ENCODE data around the gene OPN5. TPM values are rescaled to one million over a fixed set of nuclear protein-coding genes. Genes with fewer than 3 reads are reported as not detected.

OPN5 gene
- polyA plus RNA-seq, 4 donors: 0.45 to 1.1 (median 0.69) TPM

DNA sequence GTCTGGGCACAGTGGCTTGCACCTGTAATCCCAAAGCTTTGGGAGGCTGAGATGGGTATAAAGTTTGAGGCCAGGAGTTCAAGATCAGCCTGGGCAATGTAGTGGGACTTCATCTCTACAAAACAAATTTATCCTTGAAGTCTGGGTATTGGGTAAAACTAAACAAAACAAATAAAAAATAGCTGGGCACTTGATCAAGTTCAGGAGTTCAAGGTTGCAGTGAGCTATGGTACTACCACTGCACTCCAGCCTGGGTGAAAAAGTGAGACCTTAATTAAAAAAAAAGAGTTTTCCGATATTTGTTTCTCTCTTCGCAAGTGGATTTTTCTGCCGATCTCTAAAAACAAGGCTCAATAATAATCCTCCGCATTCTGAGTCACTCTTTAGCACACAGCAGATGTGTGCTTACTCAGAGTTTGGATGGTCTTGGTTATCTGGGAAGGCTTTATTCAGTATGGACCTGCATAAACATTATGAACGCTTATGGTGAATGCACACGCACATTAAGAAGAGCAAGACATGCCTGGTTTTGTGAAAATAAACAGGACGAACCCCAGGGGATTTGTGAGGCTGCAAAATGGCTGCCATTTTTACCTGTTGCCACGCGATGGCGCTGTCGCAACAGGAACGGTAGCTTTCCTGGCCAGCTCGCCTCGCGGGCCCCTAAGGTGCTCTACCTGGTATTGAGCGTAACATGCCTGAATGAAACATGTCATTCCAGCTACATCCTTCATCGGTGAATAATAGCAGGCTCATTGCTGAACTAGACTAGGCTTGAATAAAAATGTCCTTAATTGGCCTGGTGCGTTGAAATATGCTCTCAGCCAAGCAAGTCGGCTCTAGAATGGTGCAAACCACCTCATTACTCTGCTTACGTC, 6.0 kb downstream of the OPN5 start:
- peak in 3 of 4 donors; percentile 24 to 45 (median 37) for DNase-seq (ENCODE audit: low read depth in 4 of 4, low spot score in 2 of 4)

DNA sequence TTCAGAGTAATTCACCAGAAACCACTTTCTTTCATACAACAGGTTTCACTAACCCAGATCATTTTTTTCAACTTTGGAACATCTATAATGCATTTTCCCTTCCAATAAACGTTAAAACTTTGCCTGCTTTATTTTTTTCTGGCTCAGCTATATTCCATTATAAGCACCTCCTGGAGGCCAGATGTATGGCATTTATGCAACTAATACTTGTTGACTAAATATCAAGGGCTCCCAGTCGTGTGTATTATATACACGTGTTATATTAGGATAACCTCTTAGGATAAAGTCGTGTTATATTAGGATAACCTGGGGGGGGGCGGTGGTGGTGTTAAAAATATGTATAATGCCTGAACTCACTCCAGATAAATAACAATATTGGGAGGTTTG, 6.7 kb downstream of the OPN5 start:
- DNase-seq (ENCODE audit: low read depth in 4 of 4, low spot score in 2 of 4): no peak

DNA sequence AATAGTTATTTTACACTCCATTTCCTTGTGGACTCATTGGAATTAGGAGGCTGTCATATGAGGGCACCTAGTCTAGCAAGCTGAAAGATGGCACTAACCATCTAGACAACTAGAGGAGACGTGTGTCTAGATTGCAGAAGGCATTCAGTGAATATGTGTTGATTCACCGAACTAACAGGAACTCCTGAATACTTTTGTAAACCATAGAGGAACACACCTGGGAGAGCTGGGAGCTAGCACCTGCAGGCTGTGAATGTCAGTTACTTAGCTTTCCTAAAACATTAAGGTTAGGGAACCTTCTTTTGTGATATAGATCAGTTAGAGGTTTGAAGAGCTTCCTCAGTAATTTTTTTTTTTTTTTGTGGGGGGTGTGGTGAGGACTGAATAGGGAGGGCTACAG, 7.7 kb downstream of the OPN5 start:
- no peak for DNase-seq (ENCODE audit: low read depth in 4 of 4, low spot score in 2 of 4)

DNA sequence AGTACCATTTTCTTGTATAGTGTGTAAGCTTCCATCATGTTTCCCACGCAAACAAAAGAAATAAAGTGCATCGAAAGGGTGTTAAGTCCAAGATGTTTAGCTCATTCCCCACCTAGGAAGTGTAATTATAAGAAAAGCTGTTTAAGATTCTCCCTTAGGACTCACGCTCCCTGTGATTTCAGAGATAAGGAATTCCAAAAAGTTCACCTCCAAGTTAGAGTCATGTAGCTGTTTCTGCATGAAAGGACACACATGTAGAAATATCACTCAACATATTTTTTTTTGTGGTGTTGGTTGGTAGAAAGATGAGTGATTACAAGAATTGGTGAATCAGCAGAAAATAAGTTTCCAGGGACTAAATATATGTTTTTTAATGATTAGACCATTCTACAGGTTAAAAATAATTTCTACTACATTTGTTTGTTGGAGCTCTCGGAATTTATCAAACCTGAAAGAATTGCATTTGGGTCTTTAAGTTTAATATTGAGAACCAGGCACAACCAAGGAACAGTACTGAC, 10.4 kb downstream of the OPN5 start:
- no peak for DNase-seq (ENCODE audit: low read depth in 4 of 4, low spot score in 2 of 4)

DNA sequence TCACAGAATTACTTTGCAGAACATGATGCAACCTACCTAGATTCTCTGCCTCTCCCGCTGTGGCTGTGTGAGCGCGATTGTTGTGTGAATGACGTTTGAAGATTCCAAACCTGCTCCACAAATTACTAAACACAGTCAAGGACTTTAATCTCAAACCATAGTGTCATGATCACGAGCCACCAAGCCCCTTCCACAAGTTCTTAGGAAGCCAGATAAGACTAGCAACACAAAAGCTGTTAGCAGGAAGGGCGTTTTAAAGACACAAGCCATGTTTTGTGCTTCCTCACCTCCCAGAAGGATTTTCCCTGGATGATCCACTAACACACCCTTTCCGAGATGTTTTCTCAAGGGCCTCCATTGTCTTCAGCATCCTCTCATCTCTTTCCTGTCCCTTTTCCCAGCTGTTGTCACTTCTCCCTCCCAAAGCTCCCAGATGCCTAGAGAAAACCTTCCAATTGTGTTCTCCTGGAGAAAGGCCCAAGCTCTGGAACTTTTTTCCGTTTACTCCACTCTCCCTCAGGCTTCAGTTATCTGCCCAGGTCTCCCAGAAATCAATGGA, 12.8 kb downstream of the OPN5 start:
- no peak for DNase-seq (ENCODE audit: low read depth in 4 of 4, low spot score in 2 of 4)

DNA sequence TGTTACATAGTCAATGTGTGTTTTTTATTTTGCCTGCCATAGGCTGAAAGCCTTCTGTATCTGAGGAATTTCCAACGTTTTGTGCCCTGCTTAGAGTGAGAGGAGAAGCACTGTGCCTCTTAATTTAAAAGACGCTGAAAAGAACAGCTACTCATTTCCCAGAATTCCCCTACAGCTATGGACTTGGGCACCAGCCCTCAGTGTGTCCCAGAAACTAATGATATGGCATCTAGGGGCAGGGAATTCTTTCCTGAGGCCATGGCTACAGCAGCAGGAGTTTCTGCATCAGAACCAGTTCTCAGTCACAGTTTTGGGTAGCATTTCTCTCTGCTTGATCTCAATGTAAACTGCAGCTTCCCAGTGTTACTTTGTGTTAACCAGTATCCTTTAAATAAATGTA, 20.2 kb downstream of the OPN5 start:
- no peak for DNase-seq (ENCODE audit: low read depth in 4 of 4, low spot score in 2 of 4)

DNA sequence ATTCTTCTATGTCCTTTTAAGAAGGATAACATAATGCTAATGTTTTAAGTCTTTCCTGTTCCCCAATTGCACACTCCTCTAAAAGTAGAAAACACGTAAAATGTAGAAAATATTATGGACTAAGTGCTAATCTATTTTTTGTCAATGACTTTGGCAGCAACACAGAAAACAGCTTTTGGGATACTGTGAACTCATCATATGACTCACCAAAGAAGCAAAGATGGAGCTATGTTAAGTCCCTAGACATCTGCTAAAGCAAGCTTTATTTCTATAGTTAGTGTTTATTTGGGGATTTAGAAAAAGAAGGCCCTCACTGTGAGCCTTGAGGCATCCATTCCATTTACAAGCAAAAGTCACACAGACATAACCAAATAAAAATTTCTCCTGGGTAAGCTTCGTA, 23.0 kb downstream of the OPN5 start:
- DNase-seq (ENCODE audit: low read depth in 4 of 4, low spot score in 2 of 4): no peak

DNA sequence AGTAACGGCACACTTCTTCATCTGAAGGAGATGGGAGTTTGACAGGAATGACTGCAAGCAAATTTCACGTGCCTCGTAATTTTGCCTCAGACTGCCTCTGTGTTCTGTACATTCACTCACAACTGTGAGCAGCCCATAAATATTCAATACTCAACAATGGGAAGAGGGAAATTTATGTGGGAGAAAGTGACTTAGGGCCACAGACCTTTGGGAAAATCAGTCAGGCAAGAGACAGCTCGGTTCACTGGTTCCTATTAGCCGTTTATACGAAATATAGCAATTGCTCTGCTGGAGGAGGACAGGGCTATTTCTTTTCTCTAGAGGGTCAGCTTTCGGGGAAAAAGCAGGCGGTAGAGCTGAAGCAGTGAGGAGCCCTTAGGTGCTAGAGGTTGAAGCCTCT, 28.0 kb downstream of the OPN5 start:
- DNase-seq (ENCODE audit: low read depth in 4 of 4, low spot score in 2 of 4): peak in 1 of 4 donors; percentile 19

DNA sequence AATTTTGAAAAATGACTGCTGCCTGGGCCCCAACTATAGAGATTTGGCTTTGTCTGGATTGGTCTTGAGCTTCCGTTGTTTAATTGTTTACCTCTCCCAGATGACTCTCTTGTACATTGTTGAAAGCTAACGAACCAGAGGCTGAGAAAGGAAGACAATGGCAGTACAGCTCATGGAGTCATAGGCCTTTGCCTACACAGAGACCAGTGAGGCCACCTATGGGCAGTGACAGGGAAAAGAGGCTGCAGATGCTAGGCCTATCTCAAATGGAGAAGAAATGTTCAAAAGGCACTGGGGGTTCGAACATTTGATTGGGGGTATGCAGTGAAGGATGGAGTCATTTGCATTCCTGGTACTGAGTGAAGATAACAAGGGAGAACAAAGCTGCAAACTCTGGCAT, 29.1 kb downstream of the OPN5 start:
- no peak for DNase-seq (ENCODE audit: low read depth in 4 of 4, low spot score in 2 of 4)

DNA sequence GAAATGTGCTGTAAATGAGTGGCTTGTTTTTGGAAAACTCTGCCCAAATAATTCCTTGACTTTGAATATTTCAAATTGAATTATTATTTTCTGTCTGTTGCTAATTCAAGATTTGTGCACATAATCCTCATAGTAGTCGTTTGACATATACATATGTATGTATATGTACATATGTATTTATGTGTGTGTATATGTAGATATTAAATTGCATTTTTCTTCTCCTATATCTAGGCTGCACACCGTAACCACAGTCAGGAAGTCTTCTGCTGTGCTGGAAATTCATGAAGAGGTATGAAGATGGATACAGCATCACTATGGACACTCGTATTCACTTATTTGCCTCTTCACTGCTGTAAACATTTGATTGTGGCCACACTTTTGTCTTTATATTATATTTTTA, 29.6 kb downstream of the OPN5 start:
- DNase-seq (ENCODE audit: low read depth in 4 of 4, low spot score in 2 of 4): no peak

DNA sequence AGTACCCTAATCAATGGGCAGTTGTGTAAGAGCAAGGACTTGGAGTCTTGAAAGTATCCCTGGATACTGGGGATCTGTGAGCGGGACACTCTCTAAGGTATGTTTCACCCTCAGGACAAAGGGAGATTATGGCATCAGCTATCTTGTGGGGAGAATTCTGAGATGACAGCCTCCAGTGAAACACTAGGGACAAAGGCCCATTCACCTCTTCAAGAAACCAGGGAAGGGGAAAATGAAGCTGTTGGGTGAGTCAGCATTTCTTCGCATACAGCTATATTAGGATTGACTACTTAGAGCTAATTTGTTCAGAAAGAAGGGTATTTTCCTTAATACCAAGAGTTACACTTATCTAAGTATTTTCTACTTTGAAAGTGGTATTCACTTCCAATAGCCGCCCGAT, 35.9 kb downstream of the OPN5 start:
- DNase-seq (ENCODE audit: low read depth in 4 of 4, low spot score in 2 of 4): no peak

DNA sequence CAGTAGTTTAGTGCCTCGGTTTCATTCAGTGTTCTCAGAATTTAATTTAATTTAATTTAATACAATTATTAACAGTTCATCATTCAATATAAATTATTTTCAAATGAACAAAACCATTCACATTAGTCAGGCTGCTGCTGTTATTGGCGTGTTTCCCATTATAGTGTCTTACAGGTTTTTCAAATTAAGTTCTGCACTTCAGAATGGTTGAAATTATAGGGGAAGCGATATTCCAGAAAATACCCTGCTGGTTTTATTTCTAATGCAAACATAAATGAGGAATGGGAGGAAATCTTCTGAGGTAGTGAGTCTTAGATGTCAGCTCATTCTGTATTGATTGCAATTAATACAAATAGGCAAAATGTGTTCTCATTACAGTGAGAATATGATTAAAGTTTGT, 37.6 kb downstream of the OPN5 start:
- DNase-seq (ENCODE audit: low read depth in 4 of 4, low spot score in 2 of 4): no peak

DNA sequence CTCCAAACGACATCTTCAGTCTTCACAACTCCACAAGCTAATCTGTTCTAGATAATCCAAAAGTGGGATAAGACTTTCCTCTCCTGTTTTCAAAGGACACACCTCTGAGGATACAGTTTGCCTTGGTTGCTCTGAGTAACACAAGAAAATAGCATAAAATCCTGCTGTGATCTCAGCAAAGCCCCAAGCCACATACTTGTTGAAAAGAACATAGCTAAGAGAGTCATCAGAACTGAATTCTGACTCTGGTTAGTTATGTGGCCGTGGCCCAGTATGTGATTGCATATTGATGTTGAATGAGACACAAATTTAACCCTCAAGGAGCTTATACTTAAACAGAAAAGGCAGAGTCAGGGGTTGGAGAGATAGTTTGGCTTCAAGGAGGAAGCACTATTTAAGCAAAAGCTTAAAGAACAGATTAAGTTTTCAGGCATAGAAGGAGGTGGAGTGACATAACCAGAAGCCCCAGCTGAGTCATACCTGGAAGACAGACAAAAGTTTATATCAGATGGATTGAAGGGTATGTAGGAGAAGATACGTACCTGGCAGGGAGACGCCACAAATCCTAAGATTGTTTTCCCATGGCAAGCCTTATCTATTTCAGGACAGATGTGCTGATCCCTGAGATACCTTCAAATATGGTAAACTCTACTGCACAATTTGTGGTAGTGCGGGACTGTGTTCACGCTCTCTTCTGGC, 41.2 kb downstream of the OPN5 start:
- no peak for DNase-seq (ENCODE audit: low read depth in 4 of 4, low spot score in 2 of 4)

DNA sequence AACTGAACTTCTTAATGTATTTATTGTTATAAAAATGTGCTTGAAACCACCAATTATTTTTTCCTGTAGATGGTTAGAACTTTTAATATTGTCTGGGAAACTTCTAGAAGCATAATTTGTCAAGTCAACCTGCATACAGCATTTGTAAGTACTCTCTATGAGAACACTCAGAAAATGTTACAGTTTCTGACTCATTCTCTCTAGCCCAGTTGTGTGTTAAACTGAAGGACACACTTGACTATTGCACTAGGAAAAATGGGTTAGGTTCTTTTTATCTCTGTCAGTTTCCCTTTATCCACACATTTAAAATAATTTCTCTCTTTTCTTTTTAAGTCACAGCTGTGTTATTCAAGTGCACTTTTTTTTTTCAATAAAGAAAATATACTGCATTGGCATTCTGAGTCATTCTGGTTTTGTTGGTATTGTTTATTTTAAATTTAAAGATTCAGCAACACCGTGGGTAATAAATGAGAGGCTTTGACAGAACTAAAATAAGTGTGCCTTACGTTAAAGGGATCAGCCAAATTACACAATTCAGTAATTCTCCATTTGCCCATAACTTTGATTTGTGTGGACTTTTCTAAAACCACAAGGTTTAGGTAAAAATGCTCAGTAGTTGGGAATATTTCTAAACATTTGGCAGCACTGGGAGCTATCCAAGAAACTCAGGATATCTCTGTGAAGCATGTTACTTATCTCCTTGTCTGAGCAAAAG, 50.7 kb downstream of the OPN5 start:
- no peak for DNase-seq (ENCODE audit: low read depth in 4 of 4, low spot score in 2 of 4)

DNA sequence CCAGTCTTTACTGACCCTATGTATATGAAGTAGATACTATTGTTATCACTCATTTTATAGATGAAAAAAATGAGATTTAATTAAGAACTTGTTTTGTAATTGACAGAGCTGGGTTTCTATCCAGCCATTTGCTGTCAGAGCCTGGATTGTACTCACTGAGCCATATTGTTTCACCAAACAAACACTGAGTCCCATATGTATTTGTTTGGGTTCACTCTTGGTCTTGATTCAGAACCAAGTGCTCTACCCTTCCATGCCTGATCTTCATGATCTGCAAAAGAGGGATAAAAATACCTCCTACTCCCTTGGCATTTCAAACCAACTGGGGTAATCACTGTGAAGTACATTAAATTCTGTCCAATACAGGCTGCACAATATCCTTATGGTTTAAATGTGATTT, 52.4 kb downstream of the OPN5 start:
- no peak for DNase-seq (ENCODE audit: low read depth in 4 of 4, low spot score in 2 of 4)

DNA sequence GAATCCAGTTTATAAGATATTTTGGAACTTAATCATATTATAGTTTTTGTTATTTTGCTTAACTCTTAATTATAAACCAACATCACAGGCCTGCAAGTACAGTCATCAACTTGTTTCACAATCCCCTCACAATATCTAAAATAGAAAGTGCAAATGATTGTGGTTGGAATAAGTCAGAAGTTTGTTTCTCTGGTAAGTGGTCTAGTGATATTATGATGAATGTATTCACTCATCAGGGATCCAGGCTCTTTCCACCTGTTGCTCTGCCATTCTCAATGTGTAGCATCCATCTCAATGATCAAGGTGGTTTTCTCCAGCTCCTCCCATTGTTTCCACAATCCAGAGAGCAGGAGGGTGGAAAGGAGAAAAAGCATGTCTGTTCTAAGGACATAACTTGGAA, 54.2 kb downstream of the OPN5 start:
- no peak for DNase-seq (ENCODE audit: low read depth in 4 of 4, low spot score in 2 of 4)

DNA sequence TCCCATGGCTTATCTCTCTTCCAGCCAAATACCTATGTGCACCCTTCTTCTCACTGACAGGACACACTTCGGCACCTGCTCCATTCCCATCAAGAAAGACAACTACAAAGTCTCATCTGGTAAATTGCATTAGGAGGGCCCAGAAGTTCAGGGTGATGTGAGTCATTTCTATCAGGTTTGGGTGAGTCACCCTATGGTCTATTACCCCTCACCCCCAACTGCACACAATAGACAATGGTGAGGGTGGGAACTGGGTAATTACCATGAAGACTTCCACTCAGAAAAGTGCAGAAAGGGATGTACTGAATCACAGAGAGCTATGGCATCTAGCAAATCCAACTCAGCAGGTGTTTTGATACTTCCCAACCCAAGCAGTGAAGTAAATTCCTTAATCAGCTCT, 54.8 kb downstream of the OPN5 start:
- DNase-seq (ENCODE audit: low read depth in 4 of 4, low spot score in 2 of 4): no peak

DNA sequence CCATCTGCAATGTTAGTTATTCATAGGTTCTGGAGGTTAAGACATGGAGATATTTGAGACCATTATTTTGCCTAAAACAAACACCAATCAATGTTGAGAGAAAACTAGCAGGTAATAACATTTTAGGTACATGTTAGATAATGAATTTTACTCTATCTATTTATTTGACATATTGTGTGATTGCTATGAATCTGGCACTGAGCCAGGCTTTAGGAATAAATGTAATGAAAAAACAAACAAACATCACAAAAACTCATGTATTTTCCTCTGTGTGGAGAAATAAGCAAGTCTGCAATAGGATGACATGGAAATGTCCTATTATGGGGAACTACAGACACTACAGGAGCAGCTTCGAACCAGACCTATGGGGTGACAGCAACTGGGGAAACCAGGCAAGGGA, 57.8 kb downstream of the OPN5 start:
- DNase-seq (ENCODE audit: low read depth in 4 of 4, low spot score in 2 of 4): no peak

DNA sequence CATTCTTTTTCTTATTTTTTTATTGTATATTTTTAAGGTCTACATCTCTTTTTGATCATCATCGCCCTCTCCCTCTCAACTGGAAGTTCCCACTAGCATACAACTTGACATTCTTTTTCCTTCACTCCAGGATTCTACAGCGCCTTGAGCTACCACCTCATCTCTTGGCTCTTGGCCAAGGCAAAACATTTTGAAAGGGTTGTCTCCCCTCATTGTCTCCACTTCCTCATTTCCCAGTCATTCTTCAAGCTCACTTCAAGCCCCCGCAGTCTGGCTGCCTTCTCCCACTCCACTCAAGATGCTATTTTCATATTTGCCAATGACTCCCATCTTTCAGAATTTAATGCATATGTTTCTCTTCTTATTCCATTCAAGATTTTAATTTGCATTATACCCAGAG, 63.0 kb downstream of the OPN5 start:
- DNase-seq (ENCODE audit: low read depth in 4 of 4, low spot score in 2 of 4): no peak

DNA sequence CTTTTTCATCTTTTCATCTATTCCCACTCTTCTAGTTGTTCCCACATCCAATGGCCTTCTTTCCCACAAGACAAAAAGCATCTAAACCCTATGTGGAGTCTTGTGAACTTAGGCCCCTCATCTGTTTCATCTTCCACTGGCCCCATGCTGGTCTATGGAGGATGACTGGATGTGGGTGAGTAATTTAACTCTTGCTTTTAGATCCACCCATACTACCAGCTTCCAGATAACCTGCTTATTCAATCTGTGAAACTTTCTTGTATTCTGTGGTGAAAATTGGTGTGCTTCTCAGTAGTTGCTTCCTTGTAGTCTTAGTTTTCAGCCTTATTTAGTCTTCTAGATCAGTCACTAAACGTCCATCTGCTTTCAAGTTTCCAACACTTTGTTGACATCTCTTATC, 64.9 kb downstream of the OPN5 start:
- DNase-seq (ENCODE audit: low read depth in 4 of 4, low spot score in 2 of 4): no peak

DNA sequence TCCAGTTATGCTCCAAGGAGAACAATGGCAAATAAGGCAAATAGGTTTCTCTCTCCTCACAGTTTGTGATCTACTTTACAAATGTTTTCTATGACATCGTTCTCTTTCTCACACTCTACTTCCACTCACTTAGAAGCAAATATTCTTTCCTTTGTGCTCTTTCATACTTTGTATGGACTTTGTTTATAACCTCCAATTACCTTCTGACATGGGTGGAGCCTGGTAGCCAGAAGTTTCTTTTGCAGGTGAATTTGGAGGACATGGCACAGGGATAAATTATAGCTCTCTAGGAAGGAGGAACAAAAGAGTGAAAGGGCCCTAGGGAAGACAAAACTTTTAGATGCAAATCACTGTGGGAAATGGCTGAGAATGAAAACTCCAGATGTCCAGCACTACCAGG, 69.3 kb downstream of the OPN5 start:
- DNase-seq (ENCODE audit: low read depth in 4 of 4, low spot score in 2 of 4): no peak
